SW 1271 (cell line): Measurements from ENCODE around the gene C16orf89.
"Not testable (repeated sequence)": the region's sequence is repeated elsewhere in the genome, so short reads cannot be mapped to it uniquely, and the experiment has no call there.

Experiments used
- DNase-seq, 2 experiments: peaks; one replicate each; lab custom pipeline; 2025; lab: John Stamatoyannopoulos, UW

C16orf89 gene

GRCh38 chr16:5084099-5084731 lies 18.5 kb upstream of the C16orf89 start:
- DNase-seq: not testable (repeated sequence)

- DNase-seq: not testable (repeated sequence)
Measured at GRCh38 chr16:5083646-5084045, 17.9 kb upstream of the C16orf89 start.

GRCh38 chr16:5080996-5081395 lies 15.2 kb upstream of the C16orf89 start:
- not testable (repeated sequence) for DNase-seq

GRCh38 chr16:5080461-5080860 lies 14.7 kb upstream of the C16orf89 start:
- not testable (repeated sequence) for DNase-seq

GRCh38 chr16:5078626-5079025 lies 12.9 kb upstream of the C16orf89 start:
- no peak for DNase-seq

GRCh38 chr16:5077304-5077703 lies 11.5 kb upstream of the C16orf89 start:
- no peak for DNase-seq

GRCh38 chr16:5075637-5076036 lies 9.9 kb upstream of the C16orf89 start:
- no peak for DNase-seq

GRCh38 chr16:5073771-5074170 lies 8.0 kb upstream of the C16orf89 start:
- DNase-seq: not testable (repeated sequence)

- no peak for DNase-seq
Measured at GRCh38 chr16:5073279-5073629, 7.5 kb upstream of the C16orf89 start.

- no peak for DNase-seq
Measured at GRCh38 chr16:5072334-5073278, 6.8 kb upstream of the C16orf89 start.

GRCh38 chr16:5071681-5072333 lies 6.1 kb upstream of the C16orf89 start, which contains the start of gene ALG1:
ALG1 (plus strand) TSS chr16:5071843; CDS start chr16:5071850, 7 bp downstream.
- DNase-seq: peak; percentile 21 to 66

GRCh38 chr16:5071341-5071680 lies 5.6 kb upstream of the C16orf89 start:
- DNase-seq: no peak

GRCh38 chr16:5070431-5071186 lies 4.9 kb upstream of the C16orf89 start:
- no peak for DNase-seq

- DNase-seq: no peak
Measured at GRCh38 chr16:5069854-5070253, 4.1 kb upstream of the C16orf89 start.

- no peak for DNase-seq
Measured at GRCh38 chr16:5069048-5069447, 3.3 kb upstream of the C16orf89 start.

GRCh38 chr16:5066511-5066910 lies 755 bp upstream of the C16orf89 start:
- no peak for DNase-seq

GRCh38 chr16:5065326-5065725 lies 430 bp downstream of the C16orf89 start:
- DNase-seq: no peak

GRCh38 chr16:5064915-5065314 lies 841 bp downstream of the C16orf89 start:
- DNase-seq: no peak

GRCh38 chr16:5062790-5063765 lies 2.7 kb downstream of the C16orf89 start:
- no peak for DNase-seq

- DNase-seq: no peak
Measured at GRCh38 chr16:5062051-5062450, 3.7 kb downstream of the C16orf89 start.
